ENCODE data around the gene NOL3.
A peak's percentile ranks its signal among the peaks of the same experiment; 100 is the strongest.

The NOL3 gene

DNA sequence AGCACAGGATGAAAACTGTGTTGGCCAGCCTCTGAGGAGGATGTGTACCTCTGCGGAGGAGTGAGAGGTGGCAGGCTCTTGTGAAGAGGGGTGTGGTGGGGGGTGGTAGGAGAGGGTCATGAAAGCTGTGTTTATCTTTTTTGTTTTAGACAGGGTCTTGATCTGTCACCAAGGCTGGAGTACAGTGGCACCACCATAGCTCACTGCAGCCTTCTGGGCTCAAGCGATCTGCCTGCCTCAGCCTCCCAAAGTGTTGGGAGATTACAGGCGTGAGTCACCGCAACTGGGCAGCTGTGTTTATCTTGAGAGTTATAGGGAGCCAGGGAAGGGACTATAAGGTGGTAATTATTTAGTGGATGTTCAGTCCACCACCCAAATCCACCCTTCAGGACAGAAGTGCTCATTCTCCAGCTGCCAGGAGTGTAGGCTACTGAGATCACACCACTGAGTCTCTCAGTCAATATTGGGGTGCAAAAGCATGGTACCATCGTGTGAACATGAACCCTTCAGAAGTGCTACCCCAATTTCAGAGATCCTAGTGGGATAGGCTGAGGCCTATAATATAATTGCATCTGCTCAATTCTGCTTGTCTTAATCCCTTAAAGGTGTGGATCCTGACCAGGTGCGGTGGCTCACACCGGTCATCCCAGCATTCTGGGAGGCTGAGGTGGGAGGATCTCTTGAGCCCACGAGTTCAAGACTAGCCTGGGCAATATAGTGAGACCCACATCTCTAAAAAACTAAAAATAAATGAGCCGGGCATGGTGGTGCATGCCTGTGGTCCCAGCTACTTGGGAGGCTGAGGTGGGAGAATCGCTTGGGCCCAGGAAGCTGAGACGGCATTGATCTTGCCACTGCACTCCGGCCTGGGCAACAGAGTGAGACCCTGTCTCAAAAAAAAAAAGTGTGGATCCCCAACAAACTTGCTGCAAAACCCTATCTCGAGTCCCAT is 20.4 kb downstream of the NOL3 start:
- DNase-seq = peak; percentile 54

DNA sequence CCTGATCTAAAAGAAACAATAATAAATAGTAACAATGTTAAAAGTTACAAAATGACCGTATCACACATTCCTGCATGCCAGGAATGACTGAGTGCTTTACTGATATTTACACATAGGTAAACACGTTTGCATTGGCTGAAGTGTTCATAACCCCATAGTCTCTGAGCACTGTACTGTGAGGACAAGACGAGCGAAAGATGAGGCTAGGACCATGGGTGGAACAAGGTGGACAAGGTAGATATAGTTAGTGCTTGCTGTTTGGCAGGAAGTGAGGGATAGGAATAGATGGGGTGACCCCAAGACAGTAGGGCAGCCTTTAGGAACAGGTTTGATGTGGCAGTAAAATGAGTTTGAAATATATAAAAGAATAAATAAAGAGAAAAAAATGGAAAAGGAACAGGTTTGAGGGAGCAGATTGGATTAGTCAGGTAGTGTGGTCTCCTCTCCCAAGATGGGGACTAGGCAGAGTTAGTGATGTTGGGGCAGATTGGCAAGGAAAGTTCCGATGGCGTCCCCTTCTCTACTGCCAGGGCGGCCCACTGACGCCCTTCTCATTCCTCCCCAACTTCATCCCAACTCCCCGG is 21.2 kb downstream of the NOL3 start:
- DNase-seq = no peak

DNA sequence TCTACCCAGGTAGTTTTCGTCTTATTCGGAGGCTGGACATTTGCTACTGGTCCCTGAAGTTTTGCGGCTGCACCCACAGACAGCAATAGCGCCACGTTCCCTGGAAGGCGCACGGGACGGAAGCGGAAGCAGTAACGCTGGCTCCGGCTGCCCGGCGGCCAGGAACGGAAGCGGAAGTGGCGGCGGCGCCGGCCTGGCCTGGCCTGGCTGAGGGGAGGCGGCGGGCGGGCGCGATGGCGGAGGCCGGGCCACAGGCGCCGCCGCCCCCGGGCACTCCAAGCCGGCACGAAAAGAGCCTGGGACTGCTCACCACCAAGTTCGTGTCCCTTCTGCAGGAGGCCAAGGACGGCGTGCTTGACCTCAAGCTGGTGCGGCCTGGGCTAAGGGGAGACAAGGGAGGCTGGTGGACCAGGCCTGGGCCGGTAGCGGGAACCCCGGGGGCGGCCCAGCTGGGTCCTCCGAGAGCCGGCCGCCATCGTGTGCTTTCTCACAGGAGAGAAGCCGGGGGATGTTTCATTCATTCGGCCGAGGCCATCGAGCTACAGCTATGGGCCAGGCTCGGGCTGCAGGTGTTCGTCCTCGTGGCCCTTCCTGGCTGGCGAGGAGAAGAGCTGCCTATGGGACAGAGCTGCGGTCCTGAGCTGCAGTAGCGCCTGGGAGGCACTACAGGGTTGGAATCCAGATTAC is 21.8 kb downstream of the NOL3 start, which contains the start of gene E2F4:
Gene E2F4, plus strand, starts transcription at position 161 of the 687 bp plus-strand sequence. Its CDS starts 73 bp downstream, at position 234.
- DNase-seq = peak; percentile 92

DNA sequence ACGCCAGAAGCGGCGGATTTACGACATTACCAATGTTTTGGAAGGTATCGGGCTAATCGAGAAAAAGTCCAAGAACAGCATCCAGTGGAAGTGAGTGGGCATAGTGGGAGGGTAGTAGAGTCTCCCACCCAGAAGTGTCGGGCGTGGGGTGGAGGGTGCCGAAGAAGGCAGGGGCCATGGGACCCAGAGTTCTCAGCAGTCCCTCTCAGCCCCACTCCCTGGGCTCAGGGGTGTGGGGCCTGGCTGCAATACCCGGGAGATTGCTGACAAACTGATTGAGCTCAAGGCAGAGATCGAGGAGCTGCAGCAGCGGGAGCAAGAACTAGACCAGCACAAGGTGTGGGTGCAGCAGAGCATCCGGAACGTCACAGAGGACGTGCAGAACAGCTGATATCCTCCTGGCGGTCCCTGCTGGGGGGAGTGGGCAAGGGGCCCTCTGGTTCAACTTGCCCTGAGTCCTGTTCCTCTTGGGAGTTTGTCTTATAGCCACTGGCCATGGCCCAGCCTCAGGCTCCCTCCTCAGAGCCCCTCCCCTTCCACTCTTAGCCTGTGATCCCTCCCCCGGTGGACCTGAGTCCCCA is 22.5 kb downstream of the NOL3 start:
- no peak for DNase-seq

DNA sequence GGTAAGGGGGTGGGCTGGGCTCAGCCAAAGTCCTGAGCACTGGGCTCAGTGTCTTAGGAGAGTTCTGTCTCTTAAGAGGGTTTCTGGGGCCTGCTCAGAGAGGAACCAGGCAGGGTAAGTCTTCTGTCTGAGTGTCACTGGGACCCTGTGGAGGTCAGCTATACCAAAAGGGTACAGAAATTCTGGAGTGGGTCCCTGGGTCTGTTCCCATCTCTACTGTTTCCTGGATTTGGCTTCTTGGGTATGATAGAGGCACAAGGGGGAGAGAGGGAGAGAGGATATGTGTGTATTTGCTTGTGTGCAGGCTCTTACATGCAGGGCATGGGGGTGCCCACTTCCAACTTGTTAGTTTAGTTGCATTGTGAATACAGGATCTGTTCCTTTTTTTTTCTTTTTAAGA is 23.2 kb downstream of the NOL3 start:
- no peak for DNase-seq

DNA sequence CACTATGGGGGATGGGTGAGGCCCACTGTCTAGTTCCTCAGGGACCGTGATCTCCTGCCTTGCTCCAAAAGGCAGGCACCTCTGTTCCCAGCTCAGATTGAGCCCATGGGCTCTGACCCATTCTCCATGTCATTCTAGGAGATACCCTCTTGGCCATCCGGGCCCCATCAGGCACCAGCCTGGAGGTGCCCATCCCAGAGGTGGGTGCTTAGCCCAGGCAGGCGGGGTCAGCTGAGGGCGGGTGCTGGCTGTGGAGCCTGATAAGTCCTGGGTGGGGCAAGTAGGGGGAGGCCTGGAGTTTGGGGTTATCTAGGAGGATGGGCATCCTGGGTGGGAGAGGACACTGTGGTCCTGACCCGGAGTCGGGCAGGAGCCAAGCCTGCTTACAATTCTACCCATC is 23.9 kb downstream of the NOL3 start:
- no peak for DNase-seq

DNA sequence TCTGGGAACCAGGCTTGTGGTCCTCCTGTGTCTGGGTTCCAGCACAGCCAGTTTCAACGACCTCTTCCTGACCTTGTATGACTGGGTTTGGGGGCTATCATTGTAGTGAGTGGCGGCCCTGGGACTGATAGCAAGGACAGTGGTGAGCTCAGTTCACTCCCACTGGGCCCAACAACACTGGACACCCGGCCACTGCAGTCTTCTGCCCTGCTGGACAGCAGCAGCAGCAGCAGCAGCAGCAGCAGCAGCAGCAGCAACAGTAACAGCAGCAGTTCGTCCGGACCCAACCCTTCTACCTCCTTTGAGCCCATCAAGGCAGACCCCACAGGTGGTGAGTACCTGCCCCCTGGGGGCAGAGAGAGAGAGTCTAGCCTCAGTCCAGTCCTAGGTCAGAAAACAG is 25.3 kb downstream of the NOL3 start:
- no peak for DNase-seq

GRCh38 chr16:67196881-67197280 is 26.5 kb downstream of the NOL3 start:
- no peak for DNase-seq

GRCh38 chr16:67197704-67198103 is 27.4 kb downstream of the NOL3 start:
- no peak for DNase-seq

DNA sequence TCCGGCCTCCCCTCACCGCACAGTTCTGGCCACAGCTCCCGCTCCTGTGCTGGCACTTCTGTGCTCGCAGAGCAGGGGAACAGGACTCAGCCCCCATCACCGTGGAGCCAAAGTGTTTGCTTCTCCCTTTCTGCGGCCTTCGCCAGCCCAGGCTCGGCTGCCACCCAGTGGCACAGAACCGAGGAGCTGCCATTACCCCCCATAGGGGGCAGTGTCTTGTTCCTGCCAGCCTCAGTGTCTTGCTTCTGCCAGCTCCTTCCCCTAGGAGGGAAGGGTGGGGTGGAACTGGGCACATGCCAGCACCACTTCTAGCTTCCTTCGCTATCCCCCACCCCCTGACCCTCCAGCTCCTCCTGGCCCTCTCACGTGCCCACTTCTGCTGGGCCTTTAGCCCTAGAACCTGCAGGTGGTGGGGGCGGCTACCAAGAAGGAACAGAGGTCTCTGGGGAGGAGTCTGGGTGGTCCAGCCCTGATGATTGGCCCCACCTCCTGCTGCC is 27.9 kb downstream of the NOL3 start:
- DNase-seq = no peak

GRCh38 chr16:67199011-67199807 is 28.9 kb downstream of the NOL3 start, which contains the start of gene ELMO3:
TSS of gene ELMO3 (plus strand) at chr16:67199131. CDS start at chr16:67199327, 196 bp downstream.
- DNase-seq = no peak

DNA sequence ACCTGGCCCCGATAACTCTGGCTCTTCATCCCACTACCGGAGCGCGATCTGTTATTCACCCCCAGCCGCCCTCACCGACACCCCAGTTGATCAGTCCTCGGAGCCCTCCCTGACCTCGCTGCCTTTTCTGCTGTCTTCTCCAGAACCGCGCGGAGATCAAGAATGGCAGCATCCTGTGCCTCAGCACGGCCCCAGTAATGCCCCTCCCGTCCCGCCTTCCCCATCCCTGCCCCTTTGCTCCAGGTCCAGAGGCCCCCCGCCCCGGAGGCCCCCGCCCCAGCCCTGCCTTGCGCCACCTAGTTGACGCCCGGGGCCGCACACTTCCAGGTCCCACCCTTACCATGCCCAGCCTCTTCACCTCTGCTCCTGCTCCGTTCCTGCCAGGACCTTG is 29.5 kb downstream of the NOL3 start:
- no peak for DNase-seq

DNA sequence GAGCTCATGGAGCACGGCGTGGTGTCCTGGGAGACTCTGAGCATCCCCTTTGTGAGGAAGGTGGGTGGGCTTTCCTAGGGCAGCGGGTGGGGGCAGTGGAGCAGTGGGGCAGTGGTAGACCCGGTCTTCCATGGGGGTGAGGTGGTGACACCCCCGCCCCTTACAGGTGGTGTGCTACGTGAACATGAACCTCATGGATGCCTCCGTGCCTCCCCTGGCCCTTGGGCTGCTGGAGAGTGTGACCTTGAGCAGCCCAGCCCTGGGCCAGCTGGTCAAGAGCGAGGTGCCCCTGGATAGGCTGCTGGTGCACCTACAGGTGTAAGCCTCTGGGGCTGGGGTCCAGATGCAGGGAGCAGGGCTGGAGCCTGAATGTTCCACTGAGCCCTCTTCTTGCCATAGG is 30.2 kb downstream of the NOL3 start:
- DNase-seq = no peak

GRCh38 chr16:67201411-67202345 is 31.3 kb downstream of the NOL3 start:
- DNase-seq = no peak

- no peak for DNase-seq
Observed at GRCh38 chr16:67202426-67202825, 32.1 kb downstream of the NOL3 start.

GRCh38 chr16:67202956-67203493 is 32.7 kb downstream of the NOL3 start:
- DNase-seq = no peak

DNA sequence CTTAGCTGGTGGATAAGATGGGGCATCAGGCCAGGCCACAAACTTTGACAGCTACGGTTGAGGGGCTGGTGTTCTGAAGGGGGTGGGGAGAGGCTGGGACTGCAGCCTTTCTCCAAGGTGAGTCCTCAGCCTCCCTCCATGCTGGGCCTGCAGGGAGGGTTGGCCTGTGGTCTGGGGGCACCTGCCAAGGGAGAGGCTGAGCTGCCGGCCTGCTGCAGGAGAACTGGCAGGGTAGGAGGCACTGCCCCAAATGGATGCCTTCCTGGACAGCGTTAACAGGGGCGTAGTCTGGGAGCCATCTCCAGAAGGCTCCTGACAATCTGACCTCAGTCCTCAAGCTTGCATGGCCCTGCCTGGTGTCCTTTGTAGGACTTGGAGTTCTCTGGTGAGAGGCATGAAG is 33.7 kb downstream of the NOL3 start:
- no peak for DNase-seq

GRCh38 chr16:67206129-67206837 is 35.9 kb downstream of the NOL3 start:
- DNase-seq = no peak

DNA sequence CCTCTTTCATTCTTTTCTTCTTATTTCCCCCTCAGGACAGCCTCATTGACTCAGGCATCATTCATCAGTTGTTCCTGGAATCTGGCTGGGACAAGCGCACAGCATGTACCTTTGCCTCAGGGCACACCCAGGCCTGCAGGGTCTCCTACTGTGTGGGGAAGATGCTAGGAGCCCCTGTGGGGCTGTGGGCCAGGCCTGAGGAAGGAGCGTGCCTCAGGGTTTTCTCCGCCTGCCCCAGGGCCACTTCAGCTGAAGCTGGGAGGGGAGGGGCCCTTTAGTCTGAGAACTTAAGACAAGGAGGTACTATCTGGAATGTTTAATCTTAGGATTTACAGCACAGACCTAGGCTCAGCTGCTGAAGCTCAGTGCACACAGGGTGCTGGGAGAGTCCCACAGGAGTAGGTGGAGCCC is 36.5 kb downstream of the NOL3 start:
- no peak for DNase-seq

Data from HCEC 1CT (cell line).